ENCODE measurements around the gene EYS. TPM values are rescaled to one million over a fixed set of nuclear protein-coding genes. Genes with fewer than 3 reads are reported as not detected.

EYS gene
- total RNA-seq, 2 donors from 2014 or later: not detected

GRCh38 chr6:64054861-64055260, 1652.2 kb downstream of the EYS start:
- no peaks in the 10 kb centered on the region for H3K27me3 ChIP-seq
- no peak overlapping the region for H3K27ac ChIP-seq
- no peak overlapping the region for H3K4me3 ChIP-seq
- no peaks in the 10 kb centered on the region for H3K36me3 ChIP-seq
- no peaks in the 10 kb centered on the region for H3K9me3 ChIP-seq
- no peaks in the 10 kb centered on the region for H3K4me1 ChIP-seq
- DNase-seq (ENCODE audit: low spot score): no peak
- TF ChIP-seq CTCF (IDR thresholded peaks at IDR 0.05): no peak

GRCh38 chr6:64050590-64050989, 1656.4 kb downstream of the EYS start:
- no peak overlapping the region for H3K4me3 ChIP-seq
- no peaks in the 10 kb centered on the region for H3K36me3 ChIP-seq
- no peaks in the 10 kb centered on the region for H3K27me3 ChIP-seq
- no peak for TF ChIP-seq CTCF (IDR thresholded peaks at IDR 0.05)
- no peaks in the 10 kb centered on the region for H3K4me1 ChIP-seq
- no peak for DNase-seq (ENCODE audit: low spot score)
- H3K9me3 ChIP-seq: no peaks in the 10 kb centered on the region
- H3K27ac ChIP-seq: no peak overlapping the region

GRCh38 chr6:64049736-64050135, 1657.3 kb downstream of the EYS start:
- no peaks in the 10 kb centered on the region for H3K27me3 ChIP-seq
- no peaks in the 10 kb centered on the region for H3K4me1 ChIP-seq
- H3K36me3 ChIP-seq: no peaks in the 10 kb centered on the region
- no peak for DNase-seq (ENCODE audit: low spot score)
- no peak overlapping the region for H3K4me3 ChIP-seq
- H3K27ac ChIP-seq: no peak overlapping the region
- no peak for TF ChIP-seq CTCF (IDR thresholded peaks at IDR 0.05)
- H3K9me3 ChIP-seq: no peaks in the 10 kb centered on the region

- H3K27me3 ChIP-seq: no peaks in the 10 kb centered on the region
- H3K36me3 ChIP-seq: no peaks in the 10 kb centered on the region
- no peaks in the 10 kb centered on the region for H3K4me1 ChIP-seq
- no peak for DNase-seq (ENCODE audit: low spot score)
- no peak for TF ChIP-seq CTCF (IDR thresholded peaks at IDR 0.05)
- no peaks in the 10 kb centered on the region for H3K9me3 ChIP-seq
- no peak overlapping the region for H3K4me3 ChIP-seq
- H3K27ac ChIP-seq: no peak overlapping the region
Observed at GRCh38 chr6:64046746-64047208, 1660.2 kb downstream of the EYS start.

GRCh38 chr6:64041373-64041772, 1665.7 kb downstream of the EYS start:
- no peak for DNase-seq (ENCODE audit: low spot score)
- Histone ChIP-seq H3K27ac (no peak overlapping the region), H3K4me1 (no peaks in the 10 kb centered on the region), H3K27me3 (no peaks in the 10 kb centered on the region), H3K9me3 (no peaks in the 10 kb centered on the region), H3K4me3 (no peak overlapping the region), H3K36me3 (no peaks in the 10 kb centered on the region)
- no peak for TF ChIP-seq CTCF (IDR thresholded peaks at IDR 0.05)

GRCh38 chr6:64040113-64040512, 1666.9 kb downstream of the EYS start:
- no peak for DNase-seq (ENCODE audit: low spot score)
- Histone ChIP-seq H3K4me3 (no peak overlapping the region), H3K9me3 (no peaks in the 10 kb centered on the region), H3K27me3 (no peaks in the 10 kb centered on the region), H3K27ac (no peak overlapping the region), H3K36me3 (no peaks in the 10 kb centered on the region), H3K4me1 (no peaks in the 10 kb centered on the region)
- TF ChIP-seq CTCF (IDR thresholded peaks at IDR 0.05): no peak

All from right atrium auricular region (tissue), 2 donors.